Parietal lobe (tissue), 2 donors: Measurements from ENCODE around the gene GOLGA6L4. TPM values are rescaled to one million over a fixed set of nuclear protein-coding genes. Genes with fewer than 3 reads are reported as not detected.

ENCODE experiments used
- small RNA-seq: library from RNA; depleted of rRNA; stranded (forward); fragments of <200 nt; gene quantifications from one replicate; pipeline ENCODE3, GENCODE V24; 2014; ENCODE audit warnings: low replicate concordance
- total RNA-seq: library from RNA; depleted of rRNA; stranded (reverse); fragments of >200 nt; gene quantifications from one replicate; pipeline ENCODE4 v1.2.3, GENCODE V29; 2014

Gene GOLGA6L4, protein sequence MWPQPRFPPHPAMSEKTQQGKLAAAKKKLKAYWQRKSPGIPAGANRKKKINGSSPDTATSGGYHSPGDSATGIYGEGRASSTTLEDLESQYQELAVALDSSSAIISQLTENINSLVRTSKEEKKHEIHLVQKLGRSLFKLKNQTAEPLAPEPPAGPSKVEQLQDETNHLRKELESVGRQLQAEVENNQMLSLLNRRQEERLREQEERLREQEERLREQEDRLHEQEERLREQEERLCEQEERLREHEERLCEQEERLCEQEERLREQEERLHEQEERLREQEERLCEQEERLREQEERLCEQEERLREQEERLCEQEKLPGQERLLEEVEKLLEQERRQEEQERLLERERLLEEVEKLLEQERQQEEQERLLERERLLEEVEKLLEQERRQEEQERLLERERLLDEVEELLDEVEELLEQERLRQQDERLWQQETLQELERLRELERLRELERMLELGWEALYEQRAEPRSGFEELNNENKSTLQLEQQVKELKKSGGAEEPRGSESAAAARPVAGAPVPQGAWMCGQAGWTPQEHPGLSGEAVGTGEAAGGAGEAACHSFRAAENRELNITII
- 9.4 TPM for total RNA-seq

DNA sequence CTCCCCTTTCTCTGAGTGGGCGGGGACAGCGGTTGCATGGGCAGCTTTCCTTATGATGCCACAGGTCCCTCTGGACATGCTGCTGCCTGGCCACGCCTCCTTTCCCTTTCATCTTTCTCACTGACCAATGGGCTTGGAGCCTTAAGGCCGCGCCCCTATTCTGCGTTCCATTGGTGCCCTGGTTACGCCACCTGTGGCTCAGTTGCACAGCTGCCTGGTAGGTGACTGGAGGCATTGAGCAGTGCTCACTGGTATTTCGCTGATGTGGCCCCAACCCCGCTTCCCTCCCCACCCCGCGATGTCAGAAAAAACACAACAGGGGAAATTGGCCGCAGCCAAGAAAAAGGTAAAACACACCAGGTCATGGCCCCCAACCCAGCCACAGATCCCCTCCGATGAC, at the start of gene GOLGA6L4:
GOLGA6L4 (plus strand) TSS at position 201 of the 400 bp plus-strand sequence; CDS start at position 263, 62 bp downstream.

Small RNAs within 50 kb of the gene (small RNA-seq; reads per million reads assigned to genes)
- gene RN7SL331P (not detected), gene UBE2Q2P8 (not detected)
